Mesendoderm (in vitro differentiated cells): ENCODE data around the gene TBC1D17.

Experiments used
- DNase-seq: peaks from one replicate; pipeline ENCODE4 v3.0.0; 2013
- H2AK5ac ChIP-seq: 2 replicates; pipeline ENCODE4 v1.6.1; 2013; ENCODE audit warnings: low read length, inconsistent platforms
- H2BK120ac ChIP-seq: 2 replicates; pipeline ENCODE4 v1.6.1; 2013; ENCODE audit warnings: low read depth, mild to moderate bottlenecking, low read length, moderate library complexity, mixed read lengths
- H2BK15ac ChIP-seq: replicated peaks from 2 replicates; pipeline ENCODE4 v1.6.1; 2013; ENCODE audit warnings: low read depth, mild to moderate bottlenecking, moderate library complexity
- H2BK5ac ChIP-seq: 2 replicates; pipeline ENCODE4 v1.6.1; 2013; ENCODE audit warnings: low read length, inconsistent platforms
- H3K18ac ChIP-seq: 2 replicates; pipeline ENCODE4 v1.6.1; 2013; ENCODE audit warnings: mild to moderate bottlenecking, low read length, mixed read lengths
- H3K23ac ChIP-seq: one replicate; pipeline ENCODE4 v1.6.1; 2013; ENCODE audit warnings: low read length
- H3K27ac ChIP-seq: 2 replicates; pipeline ENCODE4 v1.5.1; 2013; ENCODE audit warnings: low read depth, mild to moderate bottlenecking, inconsistent platforms, low read length, moderate library complexity
- H3K27me3 ChIP-seq: 2 replicates; pipeline ENCODE4 v1.6.1; 2013; ENCODE audit warnings: low read length, control low read depth, mild to moderate bottlenecking, inconsistent platforms; ENCODE audit not compliant: insufficient read depth, poor library complexity
- H3K36me3 ChIP-seq: 2 replicates; pipeline ENCODE4 v1.6.1; 2013; ENCODE audit warnings: low read length, inconsistent platforms; ENCODE audit not compliant: control insufficient read depth, insufficient read depth
- H3K4ac ChIP-seq: one replicate; pipeline ENCODE4 v1.6.1; 2013; ENCODE audit warnings: low read depth, mild to moderate bottlenecking, low read length, moderate library complexity
- H3K4me1 ChIP-seq: 2 replicates; pipeline ENCODE4 v1.6.1; 2013; ENCODE audit warnings: low read depth, low read length, inconsistent platforms; ENCODE audit not compliant: control insufficient read depth
- H3K4me2 ChIP-seq: 2 replicates; pipeline ENCODE4 v1.6.1; 2013; ENCODE audit warnings: low read length
- H3K4me3 ChIP-seq: 2 replicates; pipeline ENCODE4 v1.5.1; 2013; ENCODE audit warnings: mild to moderate bottlenecking, low read length
- H3K56ac ChIP-seq: one replicate; pipeline ENCODE4 v1.6.1; 2013; ENCODE audit warnings: low read length
- H3K79me1 ChIP-seq: 2 replicates; pipeline ENCODE4 v1.6.1; 2013; ENCODE audit warnings: low read length, inconsistent platforms
- H3K79me2 ChIP-seq: 2 replicates; pipeline ENCODE4 v1.6.1; 2013; ENCODE audit warnings: mild to moderate bottlenecking, low read length; ENCODE audit not compliant: control insufficient read depth, insufficient read depth
- H3K9ac ChIP-seq: 2 replicates; pipeline ENCODE4 v1.6.1; 2013; ENCODE audit warnings: low read length, inconsistent platforms
- H4K5ac ChIP-seq: one replicate; pipeline ENCODE4 v1.6.1; 2013; ENCODE audit warnings: low read length
- H4K8ac ChIP-seq: one replicate; pipeline ENCODE4 v1.6.1; 2013; ENCODE audit warnings: low read depth, mild to moderate bottlenecking, control low read depth, low read length, moderate library complexity
- WGBS: extraction: QIAGEN DNeasy Blood & Tissue Kit; methylation state at CpG from one replicate; pipeline ENCODE4 v1.1.7; 2013; ENCODE audit warnings: low lambda C conversion rate, missing lambda C conversion rate; ENCODE audit not compliant: insufficient coverage; ENCODE audit errors: extremely low coverage; 5-methylcytosine and 5-hydroxymethylcytosine counted together

The TBC1D17 gene

DNA sequence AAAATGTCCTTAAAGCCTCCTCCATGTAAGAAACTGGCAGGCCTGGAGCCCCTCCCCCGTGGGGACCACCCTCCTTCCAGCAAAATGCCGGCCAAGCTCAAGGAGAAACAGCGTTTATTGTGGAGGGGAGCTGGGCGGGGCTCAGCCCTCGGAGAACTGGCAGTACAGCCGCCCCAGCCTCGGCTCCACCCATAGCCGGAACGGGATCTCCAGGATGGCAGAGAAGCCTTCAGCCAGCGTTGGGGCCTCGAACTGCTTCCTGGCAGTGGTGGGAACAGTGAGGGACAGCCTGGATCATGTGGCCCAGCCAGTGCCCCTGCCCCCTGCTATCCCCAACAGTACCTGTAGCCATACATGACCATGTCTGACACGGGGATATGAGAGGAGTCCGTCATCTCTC, 16.4 kb upstream of the TBC1D17 start:
- Histone ChIP-seq H3K79me2 (peaks cover 14% of the 10 kb centered on the region), H3K4me2 (no peak overlapping the region), H2AK5ac (no peak overlapping the region), H3K27me3 (no peaks in the 10 kb centered on the region), H2BK15ac (no peak overlapping the region), H3K4ac (no peak overlapping the region), H3K9ac (no peak overlapping the region), H3K79me1 (peaks cover 7% of the 10 kb centered on the region), H3K23ac (no peak overlapping the region), H3K36me3 (peaks cover 23% of the 10 kb centered on the region), H2BK120ac (no peak overlapping the region), H4K5ac (no peak overlapping the region), H4K8ac (no peak overlapping the region), H3K4me1 (no peaks in the 10 kb centered on the region), H3K56ac (no peak overlapping the region), H2BK5ac (no peak overlapping the region), H3K27ac (no peak overlapping the region), H3K4me3 (no peak overlapping the region), H3K18ac (no peak overlapping the region)
- DNase-seq, result no peak
- no CpG with 5 or more reads among the region's 13 CpGs for WGBS

DNA sequence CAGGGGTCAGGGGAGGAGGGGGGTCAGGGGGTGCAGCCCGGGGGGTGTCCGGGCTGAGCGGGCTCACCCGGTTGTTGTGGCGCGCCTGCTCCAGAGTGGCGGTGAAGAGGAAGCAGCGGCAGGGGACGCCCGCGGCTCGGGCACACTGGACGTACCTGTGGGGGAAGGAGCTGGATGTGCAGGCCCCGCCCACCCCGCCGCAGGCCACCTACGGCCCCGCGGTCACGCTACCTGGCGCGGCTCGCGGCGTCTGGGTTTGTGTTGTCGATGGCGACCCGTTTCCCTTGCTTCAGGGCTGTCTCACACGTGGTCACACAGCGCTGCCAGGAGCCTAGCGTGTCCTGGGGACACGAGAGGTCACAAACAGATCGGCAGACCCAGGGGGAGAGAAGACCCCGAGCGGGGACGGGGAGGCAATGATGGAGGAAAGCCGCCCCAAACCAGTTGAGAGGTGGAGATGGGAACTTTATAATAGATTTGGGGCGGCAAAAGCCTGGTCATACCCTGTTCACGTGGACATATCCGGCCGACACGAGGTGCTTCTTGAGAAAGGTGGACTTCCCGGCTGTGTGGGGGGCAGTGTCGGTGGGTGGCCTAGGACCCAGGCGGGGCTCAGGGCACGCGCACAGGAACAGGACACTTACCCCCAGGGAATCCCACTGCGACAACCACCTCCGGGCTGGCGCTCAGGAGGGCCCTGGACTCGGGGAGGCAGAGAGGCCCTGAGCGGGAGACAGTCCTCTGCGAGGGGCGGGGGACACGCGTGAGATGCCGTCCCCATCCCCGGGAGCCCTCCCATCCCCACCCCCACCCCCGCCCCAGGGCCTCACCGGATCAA, 15.7 kb upstream of the TBC1D17 start:
- Histone ChIP-seq H2AK5ac (no peak overlapping the region), H3K79me2 (peaks cover 20% of the 10 kb centered on the region), H3K18ac (no peak overlapping the region), H3K4me2 (no peak overlapping the region), H2BK5ac (no peak overlapping the region), H2BK15ac (no peak overlapping the region), H3K56ac (no peak overlapping the region), H3K4me1 (peaks cover 2% of the 10 kb centered on the region), H3K36me3 (peaks cover 23% of the 10 kb centered on the region), H2BK120ac (no peak overlapping the region), H3K4me3 (no peak overlapping the region), H3K23ac (no peak overlapping the region), H3K4ac (no peak overlapping the region), H4K8ac (no peak overlapping the region), H3K9ac (no peak overlapping the region), H3K27me3 (no peaks in the 10 kb centered on the region), H4K5ac (no peak overlapping the region), H3K27ac (no peak overlapping the region), H3K79me1 (peaks cover 9% of the 10 kb centered on the region)
- WGBS, result no CpG with 5 or more reads among the region's 60 CpGs
- DNase-seq, result no peak

DNA sequence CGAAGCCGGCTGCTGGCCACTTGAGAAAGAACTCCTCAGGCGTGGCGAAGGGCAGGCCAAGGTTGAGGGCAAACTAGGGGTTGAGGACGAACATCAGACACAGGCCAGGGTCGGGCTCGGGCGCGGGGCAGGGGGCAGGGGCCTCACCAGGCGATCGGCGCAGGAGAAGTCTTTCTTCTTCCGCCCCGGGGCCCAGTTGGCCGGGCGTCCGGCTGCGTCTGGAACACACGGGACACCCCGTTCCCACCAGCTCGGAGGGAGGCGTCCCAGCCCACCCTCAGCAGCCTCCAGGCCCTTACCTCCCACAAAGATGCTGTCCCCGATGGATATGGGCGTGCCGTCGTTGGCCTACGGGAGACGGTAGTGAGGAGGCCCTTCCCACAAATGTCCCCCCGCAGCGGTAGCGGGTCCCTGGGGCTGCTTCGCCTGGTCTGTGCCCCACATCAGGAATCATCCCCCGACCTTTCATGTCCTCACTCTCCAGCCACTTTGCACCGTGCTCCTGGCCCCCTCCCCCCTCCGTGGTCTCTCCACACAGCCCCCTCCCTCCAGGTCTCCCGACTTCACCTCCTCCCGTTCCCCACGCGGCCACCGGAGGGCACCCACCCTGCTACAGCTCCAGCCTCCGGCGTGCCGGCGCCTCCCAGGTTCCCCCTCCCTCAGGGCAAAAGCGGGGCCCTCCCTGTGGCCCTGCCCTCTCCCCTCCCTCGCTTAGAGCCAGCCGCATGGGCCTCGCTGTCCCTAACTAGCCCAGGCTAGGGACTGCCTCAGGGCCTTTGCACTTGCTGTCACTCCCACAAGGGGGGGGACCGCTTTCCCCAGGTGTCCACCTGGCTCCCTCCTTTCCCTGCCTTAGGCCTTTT, 14.9 kb upstream of the TBC1D17 start:
- Histone ChIP-seq H3K4ac (no peak overlapping the region), H3K79me2 (peaks cover 20% of the 10 kb centered on the region), H3K18ac (no peak overlapping the region), H4K8ac (no peak overlapping the region), H3K23ac (no peak overlapping the region), H2BK15ac (no peak overlapping the region), H3K4me2 (no peak overlapping the region), H2AK5ac (no peak overlapping the region), H2BK120ac (no peak overlapping the region), H3K4me3 (no peak overlapping the region), H4K5ac (no peak overlapping the region), H3K27ac (no peak overlapping the region), H3K27me3 (no peaks in the 10 kb centered on the region), H3K79me1 (peaks cover 9% of the 10 kb centered on the region), H3K9ac (no peak overlapping the region), H3K36me3 (peaks cover 23% of the 10 kb centered on the region), H3K56ac (no peak overlapping the region), H2BK5ac (no peak overlapping the region), H3K4me1 (peaks cover 2% of the 10 kb centered on the region)
- peak; percentile 90 for DNase-seq
- no CpG with 5 or more reads among the region's 49 CpGs for WGBS

DNA sequence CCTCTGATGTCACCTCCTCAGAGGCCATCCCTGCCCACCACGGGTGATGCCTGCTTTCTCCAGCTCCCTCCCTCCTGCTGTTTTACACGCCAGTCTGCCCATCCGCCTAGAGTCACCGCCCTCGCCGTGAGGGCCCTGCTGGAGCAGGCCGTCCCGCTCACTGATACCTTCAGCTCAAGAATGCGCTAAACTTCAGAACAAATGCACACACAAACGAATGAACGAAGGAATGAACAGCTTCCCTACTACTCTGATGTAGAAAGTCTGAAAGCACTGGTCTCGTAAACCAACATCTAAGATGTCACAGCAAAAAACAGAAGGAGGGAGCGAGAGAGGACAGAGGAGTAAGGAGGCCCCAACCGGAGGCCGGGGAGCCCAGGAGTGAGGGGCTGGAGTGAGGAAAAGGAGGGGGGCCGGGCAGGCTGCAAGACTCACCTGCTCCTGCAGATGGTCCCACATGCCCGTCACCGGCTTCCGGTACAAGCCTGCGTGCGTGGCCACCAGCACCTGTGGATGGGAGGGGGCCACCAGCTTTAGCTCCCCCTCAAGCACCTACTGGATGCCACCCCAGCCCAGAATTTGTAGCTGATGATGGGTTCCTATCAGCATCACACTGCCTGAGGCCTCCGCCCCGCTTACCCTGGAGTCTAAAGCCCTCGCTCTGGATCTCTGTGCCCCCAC, 14.1 kb upstream of the TBC1D17 start:
- Histone ChIP-seq H3K36me3 (peaks cover 20% of the 10 kb centered on the region), H3K79me1 (peaks cover 9% of the 10 kb centered on the region), H3K4me2 (no peak overlapping the region), H3K18ac (no peak overlapping the region), H3K9ac (no peak overlapping the region), H3K23ac (no peak overlapping the region), H3K27me3 (no peaks in the 10 kb centered on the region), H3K4ac (no peak overlapping the region), H3K56ac (no peak overlapping the region), H3K4me3 (no peak overlapping the region), H2BK15ac (no peak overlapping the region), H2AK5ac (no peak overlapping the region), H3K27ac (no peak overlapping the region), H4K8ac (no peak overlapping the region), H3K79me2 (peaks cover 20% of the 10 kb centered on the region), H2BK5ac (no peak overlapping the region), H3K4me1 (peaks cover 2% of the 10 kb centered on the region), H4K5ac (no peak overlapping the region), H2BK120ac (no peak overlapping the region)
- no peak for DNase-seq
- WGBS, result no CpG with 5 or more reads among the region's 24 CpGs

DNA sequence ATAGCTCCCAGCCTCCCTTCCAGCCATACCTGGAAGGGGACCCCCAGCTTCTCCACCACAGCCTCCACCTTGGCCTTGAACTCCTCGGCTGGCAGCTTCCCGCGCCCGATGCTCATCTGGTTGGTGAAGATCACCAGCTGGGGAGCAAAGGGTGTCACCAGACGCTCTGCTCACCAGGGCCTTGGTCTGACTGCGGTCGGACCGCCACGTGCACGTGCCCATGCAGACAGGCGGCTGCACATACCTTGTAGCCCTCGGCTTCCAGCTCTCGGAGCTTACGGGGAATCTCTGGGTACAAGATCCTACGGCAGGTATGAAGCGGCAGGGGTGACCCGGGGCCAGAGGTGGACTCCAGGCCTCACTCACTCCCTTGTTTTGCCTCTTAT, 13.6 kb upstream of the TBC1D17 start:
- Histone ChIP-seq H2BK15ac (no peak overlapping the region), H2BK5ac (no peak overlapping the region), H3K79me1 (peaks cover 9% of the 10 kb centered on the region), H3K18ac (no peak overlapping the region), H4K8ac (no peak overlapping the region), H3K4me3 (no peak overlapping the region), H3K36me3 (peaks cover 18% of the 10 kb centered on the region), H3K56ac (no peak overlapping the region), H2BK120ac (no peak overlapping the region), H2AK5ac (no peak overlapping the region), H3K79me2 (peaks cover 20% of the 10 kb centered on the region), H3K4me1 (peaks cover 2% of the 10 kb centered on the region), H3K23ac (no peak overlapping the region), H3K27ac (no peak overlapping the region), H3K9ac (no peak overlapping the region), H3K4ac (no peak overlapping the region), H3K27me3 (no peaks in the 10 kb centered on the region), H3K4me2 (no peak overlapping the region), H4K5ac (no peak overlapping the region)
- no CpG with 5 or more reads among the region's 17 CpGs for WGBS
- DNase-seq, result no peak
